Measurements from ENCODE around the gene ZFAND2A.
"Not testable (repeated sequence)": the region's sequence is repeated elsewhere in the genome, so short reads cannot be mapped to it uniquely, and the experiment has no call there.

The ZFAND2A gene

DNA sequence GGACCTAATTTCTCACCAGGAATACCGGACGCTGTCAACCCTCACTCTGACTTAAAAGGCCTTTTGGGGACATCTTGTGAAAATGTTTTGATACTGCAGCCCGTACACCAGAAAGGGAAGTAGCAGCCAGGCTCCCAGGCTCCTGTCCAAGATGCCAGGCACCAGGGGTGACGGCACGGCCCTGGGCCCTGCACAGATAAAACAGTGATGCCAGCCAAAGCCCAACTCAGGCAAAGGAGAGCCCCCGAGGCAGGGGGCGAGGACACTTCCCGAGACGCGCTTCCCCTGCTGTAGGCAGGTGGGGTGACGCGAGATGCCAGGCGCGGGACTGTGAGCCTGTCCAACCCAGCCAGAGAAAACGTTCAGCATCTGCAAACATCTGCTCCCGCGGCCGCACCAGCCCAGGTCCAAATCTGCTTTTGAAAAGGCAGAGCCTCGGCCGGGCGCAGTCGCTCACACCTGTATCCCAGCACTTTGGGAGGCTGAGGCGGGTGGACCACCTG is 15.7 kb downstream of the ZFAND2A start:
- peak; percentile 98 for ATAC-seq
- TF ChIP-seq RARB (CRISPR knock-in tag; IDR thresholded peaks at IDR 0.05) (no peak), TCF4 (CRISPR knock-in tag; IDR thresholded peaks at IDR 0.05; ENCODE audit: borderline replicate concordance) (peak; percentile 35; the same call in 1 of the 2 replicates), TSHZ2 (CRISPR knock-in tag; IDR thresholded peaks at IDR 0.05) (0 out of 2 replicates have a peak, but pooled peaks have one; percentile 20)
- TF ChIP-seq, protein P1, sequence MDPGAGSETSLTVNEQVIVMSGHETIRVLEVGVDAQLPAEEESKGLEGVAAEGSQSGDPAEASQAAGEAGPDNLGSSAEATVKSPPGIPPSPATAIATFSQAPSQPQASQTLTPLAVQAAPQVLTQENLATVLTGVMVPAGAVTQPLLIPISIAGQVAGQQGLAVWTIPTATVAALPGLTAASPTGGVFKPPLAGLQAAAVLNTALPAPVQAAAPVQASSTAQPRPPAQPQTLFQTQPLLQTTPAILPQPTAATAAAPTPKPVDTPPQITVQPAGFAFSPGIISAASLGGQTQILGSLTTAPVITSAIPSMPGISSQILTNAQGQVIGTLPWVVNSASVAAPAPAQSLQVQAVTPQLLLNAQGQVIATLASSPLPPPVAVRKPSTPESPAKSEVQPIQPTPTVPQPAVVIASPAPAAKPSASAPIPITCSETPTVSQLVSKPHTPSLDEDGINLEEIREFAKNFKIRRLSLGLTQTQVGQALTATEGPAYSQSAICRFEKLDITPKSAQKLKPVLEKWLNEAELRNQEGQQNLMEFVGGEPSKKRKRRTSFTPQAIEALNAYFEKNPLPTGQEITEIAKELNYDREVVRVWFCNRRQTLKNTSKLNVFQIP (CRISPR knock-in tag; IDR thresholded peaks at IDR 0.05; ENCODE audit: borderline replicate concordance, low read depth) = no peak

DNA sequence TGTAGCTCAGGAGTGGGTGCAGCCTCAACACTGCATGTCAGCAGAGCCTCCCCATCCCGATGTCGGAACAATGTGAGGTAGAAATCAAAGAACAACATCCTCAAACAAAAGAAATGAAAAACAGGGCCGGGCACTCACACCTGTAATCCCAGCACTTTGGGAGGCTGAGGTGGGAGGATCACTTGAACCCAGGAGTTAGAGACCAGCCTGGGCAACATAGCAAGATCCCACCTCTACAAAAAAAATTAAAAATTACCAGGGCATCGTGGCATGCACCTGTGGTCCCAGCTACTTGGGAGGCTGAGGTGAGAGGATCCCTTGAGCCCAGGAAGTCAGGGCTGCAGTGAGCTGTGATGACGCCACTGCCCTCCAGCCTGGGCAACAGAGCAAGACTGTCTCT is 17.0 kb downstream of the ZFAND2A start:
- ATAC-seq = not testable (repeated sequence)

GRCh38 chr7:1142051-1142635 is 17.9 kb downstream of the ZFAND2A start:
- TF ChIP-seq TCF4 (CRISPR knock-in tag; IDR thresholded peaks at IDR 0.05; ENCODE audit: borderline replicate concordance) (peak; percentile 49; the same call in 1 of the 2 replicates), CSDC2 (CRISPR knock-in tag; IDR thresholded peaks at IDR 0.05) (no peak), ESRRG (CRISPR knock-in tag; IDR thresholded peaks at IDR 0.05) (no peak), TSHZ2 (CRISPR knock-in tag; IDR thresholded peaks at IDR 0.05) (0 out of 2 replicates have a peak, but pooled peaks have one; percentile 20), ISL1 (CRISPR knock-in tag; IDR thresholded peaks at IDR 0.05) (no peak)
- no peak for ATAC-seq

DNA sequence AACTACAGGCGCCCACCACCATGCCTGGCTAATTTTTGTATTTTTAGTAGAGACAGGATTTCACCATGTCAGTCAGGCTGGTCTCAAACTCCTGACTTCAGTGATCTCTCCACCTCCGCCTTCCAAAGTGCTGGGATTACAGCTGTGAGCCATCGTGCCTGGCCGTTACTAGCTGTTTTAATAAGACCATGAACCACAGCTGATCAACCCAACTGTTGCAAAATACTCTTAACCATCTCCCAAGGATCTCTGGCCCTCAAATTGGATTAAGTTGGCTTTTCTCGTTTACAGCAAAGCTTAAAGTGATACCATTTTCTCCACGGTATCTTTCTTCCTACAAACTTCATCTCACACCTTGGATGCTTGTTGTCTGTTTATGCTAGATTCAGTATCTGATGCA is 18.3 kb downstream of the ZFAND2A start:
- no peak for ATAC-seq
- TF ChIP-seq, protein P2, sequence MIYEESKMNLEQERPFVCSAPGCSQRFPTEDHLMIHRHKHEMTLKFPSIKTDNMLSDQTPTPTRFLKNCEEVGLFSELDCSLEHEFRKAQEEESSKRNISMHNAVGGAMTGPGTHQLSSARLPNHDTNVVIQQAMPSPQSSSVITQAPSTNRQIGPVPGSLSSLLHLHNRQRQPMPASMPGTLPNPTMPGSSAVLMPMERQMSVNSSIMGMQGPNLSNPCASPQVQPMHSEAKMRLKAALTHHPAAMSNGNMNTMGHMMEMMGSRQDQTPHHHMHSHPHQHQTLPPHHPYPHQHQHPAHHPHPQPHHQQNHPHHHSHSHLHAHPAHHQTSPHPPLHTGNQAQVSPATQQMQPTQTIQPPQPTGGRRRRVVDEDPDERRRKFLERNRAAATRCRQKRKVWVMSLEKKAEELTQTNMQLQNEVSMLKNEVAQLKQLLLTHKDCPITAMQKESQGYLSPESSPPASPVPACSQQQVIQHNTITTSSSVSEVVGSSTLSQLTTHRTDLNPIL (CRISPR knock-in tag; IDR thresholded peaks at IDR 0.05; ENCODE audit: low read depth) = no peak
- no peak for TF ChIP-seq ZFP30 (CRISPR knock-in tag; IDR thresholded peaks at IDR 0.05)
- TF ChIP-seq PPARA (CRISPR knock-in tag; IDR thresholded peaks at IDR 0.05; ENCODE audit: borderline replicate concordance) = no peak
- TF ChIP-seq ESRRG (CRISPR knock-in tag; IDR thresholded peaks at IDR 0.05) = no peak
- TF ChIP-seq, protein P1 (CRISPR knock-in tag; IDR thresholded peaks at IDR 0.05; ENCODE audit: borderline replicate concordance, low read depth) = no peak
- no peak for TF ChIP-seq GLIS3 (CRISPR knock-in tag; IDR thresholded peaks at IDR 0.05)

GRCh38 chr7:1140476-1141104 is 19.4 kb downstream of the ZFAND2A start:
- TF ChIP-seq TCF4 (CRISPR knock-in tag; IDR thresholded peaks at IDR 0.05; ENCODE audit: borderline replicate concordance) (no peak), PPARA (CRISPR knock-in tag; IDR thresholded peaks at IDR 0.05; ENCODE audit: borderline replicate concordance) (no peak), RARB (CRISPR knock-in tag; IDR thresholded peaks at IDR 0.05) (no peak), ZFP30 (CRISPR knock-in tag; IDR thresholded peaks at IDR 0.05) (no peak), ZFP3 (CRISPR knock-in tag; IDR thresholded peaks at IDR 0.05) (no peak), ISL1 (CRISPR knock-in tag; IDR thresholded peaks at IDR 0.05) (no peak)

More at GRCh38 chr7:1140476-1141104, 19.4 kb downstream of the ZFAND2A start:
- ATAC-seq = no peak
